CD14-positive monocyte (primary cell): Measurements from ENCODE around the gene SLCO4C1. TPM values are rescaled to one million over a fixed set of nuclear protein-coding genes. Genes with fewer than 3 reads are reported as not detected.

Source experiments
- DNase-seq, 3 donors: peaks; one replicate each; pipeline ENCODE4 v3.0.0-alpha.2; 2011 to 2022
- H2AFZ ChIP-seq: 2 replicates; pipeline ENCODE4 v1.6.0; 2012; ENCODE audit warnings: mild to moderate bottlenecking, low read depth, low read length, inconsistent platforms; ENCODE audit not compliant: insufficient read depth, poor library complexity, severe bottlenecking
- H3K27ac ChIP-seq, 2 donors: 1 replicate in 1 of 2; 2 replicates in 1 of 2; pipeline ENCODE4 v1.5.1; 2012 to 2013; ENCODE audit warnings: low read length in 2 of 2, control low read depth in 1 of 2, inconsistent platforms in 1 of 2, low read depth in 1 of 2, mild to moderate bottlenecking in 1 of 2
- H3K27me3 ChIP-seq, 2 donors: one replicate each; pipeline versions ENCODE4 v1.6.0 to v1.6.1; 2011 to 2013; ENCODE audit warnings: low read length in 2 of 2; ENCODE audit not compliant: control insufficient read depth in 2 of 2, insufficient read depth in 2 of 2
- H3K36me3 ChIP-seq, 2 donors: replicated peaks in 1 of 2; 1 replicate in 1 of 2; 2 replicates in 1 of 2; pipeline versions ENCODE4 v1.5.1 to v1.6.1; 2012 to 2013; ENCODE audit warnings: low read length in 2 of 2, control low read depth in 1 of 2, inconsistent platforms in 1 of 2, mild to moderate bottlenecking in 1 of 2; ENCODE audit not compliant: insufficient read depth in 2 of 2, control insufficient read depth in 1 of 2
- H3K4me1 ChIP-seq, 2 donors: 1 replicate in 1 of 2; 2 replicates in 1 of 2; pipeline versions ENCODE4 v1.5.1 to v1.6.1; 2012 to 2013; ENCODE audit warnings: low read length in 2 of 2, control low read depth in 1 of 2, inconsistent platforms in 1 of 2, mild to moderate bottlenecking in 1 of 2, moderate library complexity in 1 of 2; ENCODE audit not compliant: insufficient read depth in 2 of 2, control insufficient read depth in 1 of 2
- H3K4me2 ChIP-seq: replicated peaks from 2 replicates; pipeline ENCODE3; 2012; ENCODE audit warnings: low read length, moderate library complexity, mild to moderate bottlenecking; ENCODE audit not compliant: poor library complexity, severe bottlenecking; ENCODE audit errors: extremely low read depth
- H3K4me3 ChIP-seq, 3 experiments: fragments of 200-600 bp in 1 of 3; sonication (generic) in 1 of 3; replicated peaks in 1 of 3; 1 replicate in 2 of 3; 2 replicates in 1 of 3; pipeline ENCODE4 v1.5.1; 2011 to 2013; ENCODE audit warnings: low read length in 3 of 3, mild to moderate bottlenecking in 3 of 3, control low read depth in 2 of 3, low read depth in 2 of 3, inconsistent platforms in 1 of 3, moderate library complexity in 1 of 3
- H3K79me2 ChIP-seq: 2 replicates; pipeline ENCODE4 v1.6.0; 2012; ENCODE audit warnings: mild to moderate bottlenecking, control low read depth, inconsistent platforms, low read length, moderate library complexity; ENCODE audit not compliant: insufficient read depth
- H3K9ac ChIP-seq: 2 replicates; pipeline ENCODE4 v1.6.0; 2017; ENCODE audit warnings: low read length, mild to moderate bottlenecking; ENCODE audit not compliant: insufficient read depth, poor library complexity, severe bottlenecking
- H3K9me3 ChIP-seq, 2 donors: replicated peaks in 1 of 2; 1 replicate in 1 of 2; 2 replicates in 1 of 2; pipeline versions ENCODE4 v1.5.1 to v1.6.1; 2012 to 2013; ENCODE audit warnings: low read length in 2 of 2, control low read depth in 1 of 2; ENCODE audit not compliant: control insufficient read depth in 1 of 2, insufficient read depth in 1 of 2
- H4K20me1 ChIP-seq: 2 replicates; pipeline ENCODE4 v1.6.0; 2012; ENCODE audit warnings: mild to moderate bottlenecking, low read length, control low read depth, moderate library complexity; ENCODE audit not compliant: insufficient read depth
- H3K27ac Mint-ChIP-seq, 7 donors: one replicate each; pipeline ENCODE4 v1.8.0; 2020; ENCODE audit warnings: mild to moderate bottlenecking in 7 of 7, mixed read lengths in 7 of 7, moderate library complexity in 6 of 7, inconsistent platforms in 2 of 7
- H3K27me3 Mint-ChIP-seq, 3 donors: one replicate each; pipeline ENCODE4 v1.8.0; 2021 to 2022; ENCODE audit warnings: low read depth in 3 of 3, mild to moderate bottlenecking in 3 of 3, mixed read lengths in 3 of 3, moderate library complexity in 3 of 3, inconsistent platforms in 1 of 3
- H3K36me3 Mint-ChIP-seq, 2 donors: one replicate each; pipeline ENCODE4 v1.8.0; 2020; ENCODE audit warnings: mixed read lengths in 2 of 2, inconsistent platforms in 1 of 2, mild to moderate bottlenecking in 1 of 2
- H3K4me1 Mint-ChIP-seq: one replicate; pipeline ENCODE4 v1.8.0; 2020; ENCODE audit warnings: mild to moderate bottlenecking, mixed read lengths
- H3K4me3 Mint-ChIP-seq, 2 donors: one replicate each; pipeline ENCODE4 v1.8.0; 2020; ENCODE audit warnings: mild to moderate bottlenecking in 2 of 2, mixed read lengths in 2 of 2, moderate library complexity in 1 of 2
- H3K9me3 Mint-ChIP-seq, 7 donors: one replicate each; pipeline ENCODE4 v1.8.0; 2020 to 2022; ENCODE audit warnings: mixed read lengths in 7 of 7, mild to moderate bottlenecking in 6 of 7, moderate library complexity in 6 of 7, inconsistent platforms in 2 of 7
- WGBS: methylation state at CpG from one replicate; pipeline ENCODE4 v1.1.5; 2013; ENCODE audit warnings: missing lambda C conversion rate; ENCODE audit not compliant: insufficient coverage; 5-methylcytosine and 5-hydroxymethylcytosine counted together
- intact Hi-C, 2 donors: fragments of 100-400 bp; cut with micrococcal nuclease; formaldehyde crosslinking; loops; one replicate each; pipeline versions ENCODE4 v1.15.0 to v1.15.1; 2023
- polyA plus RNA-seq, 3 donors: library from polyadenylated mRNA; depleted of rRNA in 1 of 3; unstranded in 2 of 3; stranded (reverse) in 1 of 3; fragments of 300-500 nt in 2 of 3; fragments of >200 nt in 1 of 3; fragmentation: Illumina TruSeq in 2 of 3; gene quantifications; 1 replicate in 2 of 3; 2 replicates in 1 of 3; pipeline ENCODE4 v1.2.3, GENCODE V29; 2012 to 2021
- TF ChIP-seq, protein P1 (sequence below): fragments of 200-600 bp; IDR thresholded peaks from one replicate; pipeline ENCODE4 v1.8.0; 2022; ENCODE audit warnings: antibody characterized with exemption, mild to moderate bottlenecking

The SLCO4C1 gene
- polyA plus RNA-seq, 3 donors = 1.8 to 3.9 (median 2.4) TPM

DNA sequence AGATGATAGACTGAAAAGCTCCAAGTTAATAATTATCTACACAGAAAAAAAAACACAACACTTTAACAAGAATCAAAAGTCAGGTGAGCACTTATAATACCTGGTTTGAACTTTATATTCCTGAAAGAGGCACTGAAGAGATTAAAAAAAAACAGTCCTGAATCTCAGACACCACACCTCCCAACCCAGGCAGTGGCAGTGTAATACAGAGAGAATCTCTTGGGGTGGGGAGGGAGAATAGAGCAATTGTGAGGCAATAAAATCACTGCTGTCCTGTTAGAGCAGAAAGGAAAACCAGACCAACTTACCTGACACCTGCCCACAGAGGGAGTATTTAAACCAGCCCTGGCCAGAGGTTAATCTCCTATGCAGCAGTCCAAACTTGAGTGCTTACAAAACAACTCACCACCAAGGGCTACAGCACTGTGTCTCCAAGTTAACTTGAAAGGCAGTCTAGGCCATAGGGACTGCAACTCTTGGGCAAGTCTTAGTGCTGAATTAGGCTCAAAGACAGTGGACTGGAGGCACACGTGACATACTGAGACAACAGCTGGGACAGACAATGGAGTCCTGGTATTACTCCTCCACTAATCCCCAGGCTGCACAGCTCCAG is 54.2 kb downstream of the SLCO4C1 start:
- H3K27ac ChIP-seq = peak overlapping the region in 1 of 2 donors; percentile 40
- H2AFZ ChIP-seq = no peak overlapping the region
- no peaks in the 10 kb centered on the region for H3K4me1 ChIP-seq
- Mint-ChIP-seq H3K27me3 (peaks cover 0 to 2% (median 0%) of the 10 kb centered on the region in 3 donors), H3K4me1 (no peaks in the 10 kb centered on the region), H3K9me3 (peaks cover 0 to 3% (median 0%) of the 10 kb centered on the region in 7 donors), H3K36me3 (peaks cover 67 to 74% of the 10 kb centered on the region in 2 donors), H3K4me3 (no peak overlapping the region), H3K27ac (peak overlapping the region in 5 of 7 donors; percentile 6 to 77 (median 49))
- H3K4me2 ChIP-seq = no peak overlapping the region
- H3K9ac ChIP-seq = no peak overlapping the region
- no peak overlapping the region for H3K4me3 ChIP-seq
- H3K27me3 ChIP-seq = no peaks in the 10 kb centered on the region
- no peaks in the 10 kb centered on the region for H3K9me3 ChIP-seq
- H3K79me2 ChIP-seq = no peaks in the 10 kb centered on the region
- H3K36me3 ChIP-seq = peaks cover 63 to 93% of the 10 kb centered on the region in 2 donors
- DNase-seq = no peak
- no peaks in the 10 kb centered on the region for H4K20me1 ChIP-seq
- WGBS = no CpG with 5 or more reads among the region's 1 CpG
- intact Hi-C loops = loop anchor here in 1 of 2 donors (10.0 kb wide), 1 partner anchor 53 kb away; the partner anchor contains the start of gene SLCO4C1
- TF ChIP-seq, protein P1, sequence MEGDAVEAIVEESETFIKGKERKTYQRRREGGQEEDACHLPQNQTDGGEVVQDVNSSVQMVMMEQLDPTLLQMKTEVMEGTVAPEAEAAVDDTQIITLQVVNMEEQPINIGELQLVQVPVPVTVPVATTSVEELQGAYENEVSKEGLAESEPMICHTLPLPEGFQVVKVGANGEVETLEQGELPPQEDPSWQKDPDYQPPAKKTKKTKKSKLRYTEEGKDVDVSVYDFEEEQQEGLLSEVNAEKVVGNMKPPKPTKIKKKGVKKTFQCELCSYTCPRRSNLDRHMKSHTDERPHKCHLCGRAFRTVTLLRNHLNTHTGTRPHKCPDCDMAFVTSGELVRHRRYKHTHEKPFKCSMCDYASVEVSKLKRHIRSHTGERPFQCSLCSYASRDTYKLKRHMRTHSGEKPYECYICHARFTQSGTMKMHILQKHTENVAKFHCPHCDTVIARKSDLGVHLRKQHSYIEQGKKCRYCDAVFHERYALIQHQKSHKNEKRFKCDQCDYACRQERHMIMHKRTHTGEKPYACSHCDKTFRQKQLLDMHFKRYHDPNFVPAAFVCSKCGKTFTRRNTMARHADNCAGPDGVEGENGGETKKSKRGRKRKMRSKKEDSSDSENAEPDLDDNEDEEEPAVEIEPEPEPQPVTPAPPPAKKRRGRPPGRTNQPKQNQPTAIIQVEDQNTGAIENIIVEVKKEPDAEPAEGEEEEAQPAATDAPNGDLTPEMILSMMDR = no peak

- TF ChIP-seq, protein P1 = no peak
- no peak overlapping the region for H3K27ac ChIP-seq
- no peak overlapping the region for H3K4me2 ChIP-seq
- H3K4me1 Mint-ChIP-seq = peaks cover 16% of the 10 kb centered on the region
- no peaks in the 10 kb centered on the region for H3K27me3 ChIP-seq
- peaks cover 38 to 50% of the 10 kb centered on the region in 2 donors for H3K36me3 Mint-ChIP-seq
- DNase-seq = no peak
- H3K9ac ChIP-seq = no peak overlapping the region
- H3K9me3 ChIP-seq = no peaks in the 10 kb centered on the region
- 97% methylated on average over 6 of the region's 7 CpGs for WGBS
- no peak overlapping the region for H2AFZ ChIP-seq
- H3K4me1 ChIP-seq = peaks cover 8% of the 10 kb centered on the region in 2 donors
- intact Hi-C loops = no loop called here
- H3K36me3 ChIP-seq = peaks cover 18 to 47% of the 10 kb centered on the region in 2 donors
- H3K27ac Mint-ChIP-seq = peak overlapping the region in 2 of 7 donors; percentile 3 to 61
- H3K9me3 Mint-ChIP-seq = peaks cover 0 to 4% (median 2%) of the 10 kb centered on the region in 7 donors
- no peaks in the 10 kb centered on the region for H3K79me2 ChIP-seq
- H3K27me3 Mint-ChIP-seq = no peaks in the 10 kb centered on the region
- H3K4me3 ChIP-seq = no peak overlapping the region
- no peak overlapping the region for H3K4me3 Mint-ChIP-seq
- no peaks in the 10 kb centered on the region for H4K20me1 ChIP-seq
These were observed 64.1 kb downstream of the SLCO4C1 start for GRCh38 chr5:102231693-102232619.
